GM19372 (cell line): ENCODE data around the gene MRPL45.

Experiments used
- ATAC-seq: cut with Tn5 transposase; IDR thresholded peaks from one replicate; pipeline ENCODE4 v1.9.1; 2021; ENCODE audit warnings: mild to moderate bottlenecking, low read depth, moderate library complexity; ENCODE audit not compliant: unreplicated experiment

MRPL45 gene

DNA sequence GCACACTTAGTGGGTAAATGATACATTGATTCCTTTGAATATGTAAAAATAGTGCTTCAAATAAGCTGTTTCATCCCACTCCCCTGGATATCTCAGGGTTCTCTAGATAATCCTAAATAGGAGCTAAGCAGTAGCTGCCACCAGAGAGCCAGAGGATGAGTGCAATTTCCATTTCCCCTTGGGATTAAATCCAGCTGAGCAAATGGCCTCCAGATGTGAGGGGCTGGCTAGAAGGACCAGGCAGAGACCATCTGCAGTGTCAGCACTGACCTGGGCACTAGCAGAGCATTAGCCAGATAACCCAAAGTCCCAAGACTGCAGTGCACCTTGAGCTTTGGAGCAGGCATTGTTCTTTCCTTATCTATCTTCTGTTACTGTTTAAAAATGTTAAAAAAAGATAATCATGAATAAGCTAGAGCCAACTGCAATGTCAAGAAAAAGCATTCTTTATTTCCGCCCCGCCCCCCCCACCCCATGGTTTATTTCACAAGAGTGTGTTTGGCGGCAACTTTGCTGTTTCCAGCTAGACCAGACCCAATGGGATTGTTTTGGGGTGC, 27.3 kb downstream of the MRPL45 start:
- ATAC-seq = no peak

- ATAC-seq = no peak
Observed at GRCh38 chr17:38324772-38325171, 27.8 kb downstream of the MRPL45 start.

- no peak for ATAC-seq
Observed at GRCh38 chr17:38325221-38325851, 28.4 kb downstream of the MRPL45 start.

- no peak for ATAC-seq
Observed at GRCh38 chr17:38326996-38327792, 30.2 kb downstream of the MRPL45 start.

GRCh38 chr17:38327936-38328335, 31.0 kb downstream of the MRPL45 start:
- ATAC-seq = no peak

GRCh38 chr17:38328620-38329019, 31.7 kb downstream of the MRPL45 start:
- no peak for ATAC-seq

GRCh38 chr17:38329284-38329683, 32.3 kb downstream of the MRPL45 start:
- ATAC-seq = no peak

GRCh38 chr17:38329808-38330730, 33.1 kb downstream of the MRPL45 start:
- ATAC-seq = no peak

DNA sequence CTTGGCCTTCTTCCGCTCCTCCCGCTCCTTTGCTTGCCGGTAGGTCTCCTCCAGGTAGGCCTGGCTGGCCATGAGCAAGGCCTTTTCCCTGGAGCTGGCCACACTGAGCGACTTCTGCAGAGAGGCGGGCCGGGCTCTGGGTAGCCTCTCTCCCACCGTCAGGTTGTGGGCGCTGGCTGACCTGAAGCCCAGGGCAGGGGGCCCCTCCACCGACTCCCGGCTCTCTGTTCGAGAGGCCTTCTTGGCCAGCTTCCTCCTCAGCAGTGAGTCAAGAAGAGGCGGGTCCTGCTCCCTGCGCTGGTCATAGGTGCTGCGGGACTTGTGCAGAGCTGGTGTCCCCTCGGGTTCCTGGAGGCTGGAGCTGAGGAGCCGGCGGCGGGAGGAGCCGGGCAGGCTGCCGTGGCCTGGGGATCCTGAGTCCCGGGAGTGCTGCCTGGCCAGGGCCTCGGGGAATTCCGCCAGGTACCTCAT, 34.0 kb downstream of the MRPL45 start:
- no peak for ATAC-seq

DNA sequence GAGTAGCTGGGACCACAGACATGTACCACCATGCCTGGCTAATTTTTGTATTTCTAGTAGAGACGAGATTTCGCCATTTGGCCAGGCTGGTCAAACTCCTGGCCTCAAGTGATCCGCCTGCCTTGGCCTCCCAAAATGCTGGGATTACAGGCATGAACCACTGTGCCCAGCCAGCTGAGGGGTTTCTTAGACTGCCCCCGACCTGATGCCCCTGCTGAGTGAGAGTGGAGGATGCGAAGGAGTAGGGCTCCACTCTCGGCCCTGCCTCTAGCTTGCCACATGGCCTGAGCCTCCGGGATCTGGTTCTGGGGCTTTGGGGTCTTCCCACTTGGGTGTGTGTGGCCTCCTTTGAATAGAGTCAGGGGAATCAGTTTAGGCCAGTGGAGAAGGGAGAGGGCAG, 35.8 kb downstream of the MRPL45 start:
- ATAC-seq = no peak

GRCh38 chr17:38333635-38334295, 36.8 kb downstream of the MRPL45 start:
- ATAC-seq = no peak

- ATAC-seq = no peak
Observed at GRCh38 chr17:38334480-38335364, 37.8 kb downstream of the MRPL45 start.

- ATAC-seq = no peak
Observed at GRCh38 chr17:38336838-38337237, 39.9 kb downstream of the MRPL45 start.

DNA sequence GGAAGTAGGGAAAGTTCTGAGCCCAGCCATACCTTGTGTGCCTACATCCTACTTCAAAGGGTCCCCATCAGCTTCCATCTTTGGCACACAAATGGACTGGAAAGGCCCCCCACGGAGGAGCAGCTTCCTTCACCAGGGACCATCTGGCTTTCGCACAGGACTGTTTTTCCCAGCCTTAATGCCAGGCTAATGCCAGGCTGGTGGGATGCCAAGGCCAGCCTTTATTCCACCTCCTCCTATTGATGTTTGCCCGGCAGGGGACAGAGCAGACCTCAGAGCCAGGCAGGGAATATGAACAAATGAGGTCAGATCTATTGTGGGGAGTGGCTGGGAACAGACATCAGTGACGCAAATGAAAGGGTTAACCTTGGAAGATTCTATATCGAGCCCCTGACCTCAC, 41.1 kb downstream of the MRPL45 start:
- ATAC-seq = no peak

DNA sequence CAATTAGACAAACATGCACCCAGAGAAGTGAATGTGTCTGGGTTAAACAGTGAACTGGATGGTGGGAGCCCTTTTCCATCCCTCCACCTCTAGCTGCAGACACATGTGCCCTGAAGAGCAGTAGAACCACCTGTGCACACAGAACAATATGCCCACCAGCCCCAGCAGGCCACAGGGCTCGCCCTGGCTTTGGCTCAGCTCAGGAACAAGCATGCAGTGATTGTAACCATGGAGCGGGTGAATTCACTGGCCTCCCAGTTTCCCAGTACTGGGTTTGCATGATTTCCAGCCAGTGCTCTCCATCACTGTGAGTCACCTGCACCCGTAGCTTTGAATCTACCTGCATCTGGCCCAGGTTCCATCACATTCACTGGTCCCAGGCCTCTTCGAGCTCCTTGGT, 41.6 kb downstream of the MRPL45 start:
- no peak for ATAC-seq

DNA sequence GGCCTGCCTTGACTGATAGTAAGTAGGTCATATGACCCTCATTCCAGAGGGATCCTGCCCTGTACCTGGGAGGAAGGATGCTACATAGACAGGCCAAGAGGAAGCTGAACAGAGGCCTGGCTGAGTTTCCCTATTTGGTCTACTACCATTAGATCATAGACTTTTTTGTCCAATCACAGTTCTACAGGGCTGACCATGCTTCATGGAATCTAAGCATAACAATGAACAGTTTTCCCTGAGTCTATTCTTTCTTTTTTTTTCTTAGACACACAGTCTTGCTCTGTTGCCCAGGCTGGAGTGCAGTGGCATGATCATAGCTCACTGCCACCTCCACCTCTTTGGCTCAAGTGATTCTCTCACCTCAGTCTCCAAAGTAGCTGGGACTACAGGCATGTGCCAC, 42.9 kb downstream of the MRPL45 start:
- no peak for ATAC-seq

GRCh38 chr17:38341035-38341721, 44.2 kb downstream of the MRPL45 start:
- ATAC-seq = no peak

- no peak for ATAC-seq
Observed at GRCh38 chr17:38342886-38343607, 46.1 kb downstream of the MRPL45 start.
